PFSK-1 (cell line): ENCODE measurements around the gene DMRTA2.

Experiments
- FOXP2 ChIP-seq: optimal IDR thresholded peaks from 2 replicates; pipeline ENCODE3; 2011; ENCODE audit warnings: borderline replicate concordance, control low read depth, inconsistent platforms; ENCODE audit not compliant: insufficient read depth; ENCODE audit errors: extremely low read length, extremely low read depth
- POLR2AphosphoS5 ChIP-seq: IDR thresholded peaks from 2 replicates; pipeline ENCODE4 v1.6.1; 2012; ENCODE audit warnings: low read depth, mild to moderate bottlenecking, control low read depth, low read length, moderate library complexity
- SIN3A ChIP-seq: IDR thresholded peaks from 2 replicates; pipeline ENCODE4 v1.6.1; 2012; ENCODE audit warnings: mild to moderate bottlenecking, low read length, moderate library complexity, borderline replicate concordance; ENCODE audit not compliant: insufficient read depth
- TAF1 ChIP-seq: IDR thresholded peaks from 2 replicates; pipeline ENCODE4 v1.6.1; 2012; ENCODE audit warnings: low read length, control low read depth, borderline replicate concordance; ENCODE audit not compliant: insufficient read depth
- TF ChIP-seq, protein P1 (sequence below), 2 experiments: IDR thresholded peaks; 2 replicates each; pipeline versions ENCODE4 v1.6.1 to v1.8.0; 2011 to 2012; ENCODE audit warnings: low read depth in 2 of 2, low read length in 2 of 2, control low read depth in 1 of 2, inconsistent platforms in 1 of 2, mild to moderate bottlenecking in 1 of 2, moderate library complexity in 1 of 2; ENCODE audit not compliant: insufficient read depth in 1 of 2

DMRTA2 gene

DNA sequence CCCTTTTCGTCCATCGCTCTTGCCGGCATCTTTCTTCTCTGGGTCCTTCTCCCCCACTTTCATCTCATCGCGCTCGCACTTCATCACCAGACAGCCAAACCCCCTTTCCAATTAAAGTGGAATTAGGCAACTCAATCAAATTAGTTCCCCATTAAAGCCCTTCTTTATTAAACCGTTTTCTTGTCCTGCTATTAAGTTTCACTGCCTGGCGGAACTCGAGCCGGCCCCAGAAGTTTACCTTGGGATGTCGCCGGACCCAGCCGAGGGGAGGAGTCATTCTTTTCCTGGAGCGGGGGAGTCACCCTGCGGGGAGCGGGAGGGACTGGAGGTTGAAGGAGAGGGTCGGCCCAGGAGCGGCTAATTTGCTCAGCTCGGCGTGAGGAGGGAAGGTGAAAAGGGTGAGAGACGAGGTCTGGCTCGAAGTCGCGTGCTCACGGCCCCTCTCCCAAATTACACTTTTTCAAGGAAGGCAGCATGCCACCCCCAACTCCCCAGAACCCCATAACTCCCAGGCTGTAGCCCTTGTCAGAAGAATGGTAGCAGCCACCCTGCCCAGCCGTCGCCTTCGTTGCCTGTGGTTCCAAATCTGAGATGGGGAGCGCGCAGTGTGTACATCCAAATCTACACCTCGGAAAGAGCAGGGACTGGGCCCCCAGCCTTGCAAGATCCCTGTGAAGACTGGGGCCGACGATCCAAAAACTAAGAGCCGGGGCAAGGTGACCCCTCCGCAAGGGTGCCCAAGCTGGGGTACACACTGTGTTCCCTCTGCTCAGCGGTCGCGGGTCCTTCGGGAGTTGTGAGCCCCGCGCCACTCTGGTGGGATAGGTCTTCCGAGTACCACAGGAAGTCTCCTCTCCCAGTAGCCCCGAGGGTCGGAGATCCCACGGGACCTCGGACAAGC, 6.4 kb downstream of the DMRTA2 start:
- TF ChIP-seq SIN3A (no peak), FOXP2 (no peak), POLR2AphosphoS5 (no peak), TAF1 (no peak)
- TF ChIP-seq, protein P1, sequence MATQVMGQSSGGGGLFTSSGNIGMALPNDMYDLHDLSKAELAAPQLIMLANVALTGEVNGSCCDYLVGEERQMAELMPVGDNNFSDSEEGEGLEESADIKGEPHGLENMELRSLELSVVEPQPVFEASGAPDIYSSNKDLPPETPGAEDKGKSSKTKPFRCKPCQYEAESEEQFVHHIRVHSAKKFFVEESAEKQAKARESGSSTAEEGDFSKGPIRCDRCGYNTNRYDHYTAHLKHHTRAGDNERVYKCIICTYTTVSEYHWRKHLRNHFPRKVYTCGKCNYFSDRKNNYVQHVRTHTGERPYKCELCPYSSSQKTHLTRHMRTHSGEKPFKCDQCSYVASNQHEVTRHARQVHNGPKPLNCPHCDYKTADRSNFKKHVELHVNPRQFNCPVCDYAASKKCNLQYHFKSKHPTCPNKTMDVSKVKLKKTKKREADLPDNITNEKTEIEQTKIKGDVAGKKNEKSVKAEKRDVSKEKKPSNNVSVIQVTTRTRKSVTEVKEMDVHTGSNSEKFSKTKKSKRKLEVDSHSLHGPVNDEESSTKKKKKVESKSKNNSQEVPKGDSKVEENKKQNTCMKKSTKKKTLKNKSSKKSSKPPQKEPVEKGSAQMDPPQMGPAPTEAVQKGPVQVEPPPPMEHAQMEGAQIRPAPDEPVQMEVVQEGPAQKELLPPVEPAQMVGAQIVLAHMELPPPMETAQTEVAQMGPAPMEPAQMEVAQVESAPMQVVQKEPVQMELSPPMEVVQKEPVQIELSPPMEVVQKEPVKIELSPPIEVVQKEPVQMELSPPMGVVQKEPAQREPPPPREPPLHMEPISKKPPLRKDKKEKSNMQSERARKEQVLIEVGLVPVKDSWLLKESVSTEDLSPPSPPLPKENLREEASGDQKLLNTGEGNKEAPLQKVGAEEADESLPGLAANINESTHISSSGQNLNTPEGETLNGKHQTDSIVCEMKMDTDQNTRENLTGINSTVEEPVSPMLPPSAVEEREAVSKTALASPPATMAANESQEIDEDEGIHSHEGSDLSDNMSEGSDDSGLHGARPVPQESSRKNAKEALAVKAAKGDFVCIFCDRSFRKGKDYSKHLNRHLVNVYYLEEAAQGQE (IDR thresholded peaks at IDR 0.05; ENCODE audit: insufficient read depth in 1 of 2, low read depth in 2 of 2, low read length in 2 of 2) = no peak

DNA sequence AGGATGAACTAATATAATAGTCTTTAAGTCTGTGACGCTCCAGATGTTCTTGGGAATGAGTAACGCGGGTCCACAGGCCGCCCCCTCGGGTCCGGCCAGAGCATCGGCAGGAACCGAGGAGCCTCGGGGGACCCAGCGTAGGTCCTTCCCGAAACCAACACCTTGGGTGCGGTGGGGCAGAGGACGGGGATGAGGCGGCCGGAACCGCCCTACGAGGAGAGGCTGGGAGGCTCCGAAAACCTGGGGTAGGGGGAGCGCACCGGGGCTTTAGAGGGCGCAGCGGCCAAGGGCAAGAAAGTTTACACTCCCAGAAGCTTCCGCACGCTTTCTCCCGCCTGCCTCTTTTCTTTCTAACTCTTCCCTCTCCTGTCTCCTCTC, 7.1 kb downstream of the DMRTA2 start:
- no peak for TF ChIP-seq TAF1
- TF ChIP-seq FOXP2 = no peak
- TF ChIP-seq, protein P1 (IDR thresholded peaks at IDR 0.05; ENCODE audit: insufficient read depth in 1 of 2, low read depth in 2 of 2, low read length in 2 of 2) = no peak
- no peak for TF ChIP-seq SIN3A
- TF ChIP-seq POLR2AphosphoS5 = no peak

DNA sequence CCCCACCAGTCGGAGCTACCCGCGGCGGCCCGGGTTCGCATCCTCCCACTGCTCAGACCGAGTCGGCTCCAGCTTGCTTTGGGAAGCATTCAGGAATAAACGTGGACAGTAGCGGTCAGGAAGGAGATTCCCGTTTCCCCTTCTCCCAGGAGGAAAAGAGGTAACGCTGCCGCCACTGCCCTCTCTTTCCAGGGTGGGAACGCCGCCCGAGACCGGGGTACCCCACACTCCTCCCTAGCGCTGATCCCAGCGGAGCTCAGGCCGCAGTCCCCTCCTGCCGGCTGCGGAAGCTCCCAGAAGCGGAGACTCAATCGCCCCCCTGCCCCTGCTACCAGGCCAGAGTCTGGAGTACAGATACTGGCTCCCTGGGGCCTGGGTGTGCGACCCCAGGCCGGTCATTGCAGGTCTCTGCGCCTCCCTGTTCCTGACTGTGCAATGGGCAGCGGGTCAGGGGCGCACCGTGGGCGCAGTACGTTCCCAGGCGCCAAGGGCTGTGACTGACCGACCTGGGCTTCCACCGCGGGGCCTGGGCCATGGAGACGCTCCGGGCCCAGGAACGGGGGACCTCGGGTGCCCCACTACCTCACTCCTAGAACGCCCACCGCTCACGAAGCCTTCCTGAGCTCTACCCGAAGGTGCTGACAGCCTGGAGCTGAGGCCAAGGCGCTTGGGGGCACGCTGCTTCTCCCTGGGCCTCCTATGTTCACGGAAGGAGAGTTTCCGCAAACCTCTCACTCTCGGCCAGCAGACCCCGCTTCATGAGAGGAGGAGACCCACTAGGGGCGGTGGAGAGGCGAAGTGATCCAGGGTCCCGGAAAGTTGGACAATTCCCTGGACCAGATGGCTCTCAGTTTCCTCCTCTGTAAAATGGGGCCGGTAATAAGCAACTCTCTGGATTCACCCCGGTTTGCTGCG, 7.8 kb downstream of the DMRTA2 start:
- TF ChIP-seq TAF1 = no peak
- no peak for TF ChIP-seq FOXP2
- TF ChIP-seq, protein P1 (IDR thresholded peaks at IDR 0.05; ENCODE audit: insufficient read depth in 1 of 2, low read depth in 2 of 2, low read length in 2 of 2) = no peak
- TF ChIP-seq SIN3A = no peak
- TF ChIP-seq POLR2AphosphoS5 = no peak

DNA sequence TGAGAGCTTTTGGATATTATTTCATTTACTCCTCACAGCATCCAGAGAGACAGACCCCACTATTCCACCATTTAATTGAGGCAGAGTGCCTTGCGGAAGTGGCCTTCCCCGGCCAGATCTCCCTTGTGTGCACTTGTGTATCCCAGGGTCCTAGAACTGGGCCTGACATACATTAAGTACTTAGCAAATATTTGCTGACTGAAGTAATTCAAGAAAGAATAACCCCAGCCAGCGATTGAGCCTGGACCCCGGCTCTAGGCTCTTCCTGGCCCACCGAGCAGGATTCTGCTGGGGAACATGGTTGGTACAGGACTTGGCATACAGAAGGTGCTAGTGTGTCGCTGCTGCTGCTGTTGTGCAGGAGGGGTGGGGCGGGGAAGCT, 8.4 kb downstream of the DMRTA2 start:
- TF ChIP-seq FOXP2 (no peak), SIN3A (no peak), TAF1 (no peak), POLR2AphosphoS5 (no peak)
- TF ChIP-seq, protein P1 (IDR thresholded peaks at IDR 0.05; ENCODE audit: insufficient read depth in 1 of 2, low read depth in 2 of 2, low read length in 2 of 2) = no peak
